Glomerular endothelial cell (primary cell): ENCODE measurements around the gene LINS1. TPM values are rescaled to one million over a fixed set of nuclear protein-coding genes. Genes with fewer than 3 reads are reported as not detected.

ENCODE experiments used
- total RNA-seq: library from RNA; depleted of rRNA; stranded (reverse); fragments of >200 nt; gene quantifications from 2 replicates; pipeline ENCODE4 v1.2.3, GENCODE V29; 2015

LINS1 gene
- total RNA-seq, 1 donor from 2014 or later = 8.0 TPM

Other genes starting within 250 kb of the LINS1 start
- gene CERS3, start 73.2 kb downstream of the LINS1 start, total RNA-seq = not detected in 2 replicates
- 9.8 and 10.8 TPM in 2 replicates for gene ASB7, start 405 bp upstream of the LINS1 start, total RNA-seq